ENCODE results near the gene SS18L1.

DNA sequence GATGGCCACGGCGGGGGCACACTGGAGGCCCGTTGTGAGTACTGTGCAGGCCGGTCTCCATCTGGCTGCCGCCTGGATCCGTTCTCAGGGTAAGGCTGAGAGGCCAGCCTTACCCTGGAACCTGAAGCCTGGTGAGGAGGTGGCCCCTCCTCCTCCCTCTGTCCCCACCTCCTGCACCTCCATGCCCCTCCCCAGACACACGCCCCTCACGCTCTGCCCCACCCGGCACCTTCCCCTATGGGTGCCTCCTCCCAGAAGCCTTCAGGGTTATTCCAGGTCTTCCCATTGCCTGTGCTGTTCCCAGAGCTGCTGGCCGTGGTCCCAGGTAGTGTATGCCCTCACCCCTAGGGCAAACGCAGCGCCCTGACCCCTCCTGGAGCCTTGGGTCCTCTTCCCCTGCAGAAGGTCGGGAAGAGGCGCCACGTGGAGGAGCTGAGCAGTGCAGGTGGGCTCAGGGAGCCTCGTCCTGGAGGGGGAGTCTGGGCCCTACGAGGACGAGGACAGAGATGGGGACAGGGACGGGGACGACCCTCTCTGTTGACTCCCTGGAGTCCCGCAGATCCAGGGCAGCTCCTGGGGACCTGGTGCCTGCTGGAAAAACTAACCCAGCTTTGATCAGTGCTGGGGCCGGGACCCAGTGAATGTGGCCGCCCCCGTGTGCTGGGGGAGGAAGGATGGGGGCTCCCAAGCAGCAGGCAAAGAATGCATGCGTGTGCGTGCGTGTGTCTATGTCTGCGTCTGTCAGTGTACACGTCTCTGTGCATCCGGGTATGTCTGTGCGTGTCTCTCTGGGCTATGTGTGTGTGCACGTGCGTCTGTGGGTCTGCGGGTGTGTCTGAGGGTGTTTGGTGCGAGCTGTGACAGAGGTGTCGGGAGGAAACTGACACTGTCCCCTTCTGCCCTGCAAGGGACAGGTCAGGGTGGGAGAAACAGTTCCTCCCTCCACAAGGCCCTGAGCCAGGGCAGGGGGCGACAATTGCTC is 84.7 kb downstream of the SS18L1 start:
- TF ChIP-seq CTCF (conservative IDR thresholded peaks at IDR 0.05 in 1 of 2, IDR thresholded peaks at IDR 0.05 in 1 of 2; ENCODE audit: extremely low read depth in 1 of 2, insufficient read depth in 1 of 2, low read depth in 1 of 2, low read length in 2 of 2) (no peak), EZH2 (IDR thresholded peaks at IDR 0.05; ENCODE audit: borderline replicate concordance, low read length) (no peak)

Measured in mammary epithelial cell (primary cell).